Liver (tissue), 3 donors: ENCODE results near the gene PSMB11.
"Not testable (repeated sequence)": the region's sequence is repeated elsewhere in the genome, so short reads cannot be mapped to it uniquely, and the experiment has no call there.

Experiments used
- ATF3 ChIP-seq: IDR thresholded peaks from 2 replicates; pipeline ENCODE4 v1.6.1; 2016; ENCODE audit warnings: antibody characterized with exemption
- EGR1 ChIP-seq, 2 donors: IDR thresholded peaks; 2 replicates each; pipeline ENCODE4 v1.6.1; 2016 to 2018; ENCODE audit warnings: antibody characterized with exemption in 2 of 2, low read depth in 2 of 2
- GABPA ChIP-seq, 2 donors: IDR thresholded peaks in 1 of 2; conservative IDR thresholded peaks in 1 of 2; 2 replicates each; pipeline ENCODE4 v1.6.1; 2016; ENCODE audit warnings: antibody characterized with exemption in 2 of 2, mild to moderate bottlenecking in 1 of 2, moderate library complexity in 1 of 2
- JUND ChIP-seq, 2 donors: IDR thresholded peaks; 2 replicates each; pipeline ENCODE4 v1.6.1; 2016; ENCODE audit warnings: antibody characterized with exemption in 2 of 2
- RAD21 ChIP-seq, 2 donors: IDR thresholded peaks; 2 replicates each; pipeline ENCODE4 v1.6.1; 2016; ENCODE audit warnings: antibody characterized with exemption in 2 of 2, mild to moderate bottlenecking in 2 of 2
- RXRA ChIP-seq, 2 donors: IDR thresholded peaks; 2 replicates each; pipeline ENCODE4 v1.6.1; 2017 to 2018; ENCODE audit warnings: antibody characterized with exemption in 2 of 2, mild to moderate bottlenecking in 1 of 2
- SP1 ChIP-seq: IDR thresholded peaks from 2 replicates; pipeline ENCODE4 v1.6.1; 2018; ENCODE audit warnings: antibody characterized with exemption, mild to moderate bottlenecking
- TAF1 ChIP-seq: conservative IDR thresholded peaks from 2 replicates; pipeline ENCODE4 v1.6.1; 2016; ENCODE audit warnings: antibody characterized with exemption, mild to moderate bottlenecking
- YY1 ChIP-seq: IDR thresholded peaks from 2 replicates; pipeline ENCODE4 v1.6.1; 2016; ENCODE audit warnings: antibody characterized with exemption, mild to moderate bottlenecking
- TF ChIP-seq, protein P1 (sequence below): fragments of 150-350 bp; IDR thresholded peaks from 2 replicates; pipeline ENCODE4 v1.5.1; 2017; ENCODE audit warnings: improper control_type of control experiment, low read depth, low read length; ENCODE audit not compliant: missing input control
- TF ChIP-seq, protein P2 (sequence below): IDR thresholded peaks from 2 replicates; pipeline ENCODE4 v1.6.1; 2016; ENCODE audit warnings: antibody characterized with exemption
- TF ChIP-seq, protein P3 (sequence below): IDR thresholded peaks from 2 replicates; pipeline ENCODE4 v1.6.1; 2016; ENCODE audit warnings: antibody characterized with exemption
- donor health status: healthy.
- donor health status: healthy.

DNA sequence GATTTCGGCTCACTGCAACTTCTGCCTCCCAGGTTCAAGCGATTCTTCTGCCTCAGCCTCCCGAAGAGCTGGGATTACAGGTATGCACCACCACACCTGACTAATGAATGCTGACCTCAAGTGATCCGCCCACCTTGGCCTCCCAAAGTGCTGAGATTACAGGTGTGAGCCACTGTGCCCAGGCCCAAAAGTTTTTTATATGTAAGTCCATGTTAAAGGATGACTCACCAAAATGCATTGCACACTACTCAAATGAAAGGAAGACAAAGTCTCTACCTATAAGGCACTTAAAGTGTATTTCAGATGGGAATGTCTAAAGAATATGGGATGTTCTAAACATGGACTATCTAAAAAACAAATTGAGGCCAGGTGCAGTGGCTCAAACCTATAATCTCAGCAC lies 37.7 kb upstream of the PSMB11 start:
- TF ChIP-seq SP1; YY1; RXRA (IDR thresholded peaks at IDR 0.05); TAF1; RAD21 (IDR thresholded peaks at IDR 0.05); ATF3; JUND (IDR thresholded peaks at IDR 0.05); EGR1 (IDR thresholded peaks at IDR 0.05; ENCODE audit: low read depth in 2 of 2); GABPA (IDR thresholded peaks at IDR 0.05 in 1 of 2, conservative IDR thresholded peaks at IDR 0.05 in 1 of 2): not testable (repeated sequence)
- TF ChIP-seq, protein P1, sequence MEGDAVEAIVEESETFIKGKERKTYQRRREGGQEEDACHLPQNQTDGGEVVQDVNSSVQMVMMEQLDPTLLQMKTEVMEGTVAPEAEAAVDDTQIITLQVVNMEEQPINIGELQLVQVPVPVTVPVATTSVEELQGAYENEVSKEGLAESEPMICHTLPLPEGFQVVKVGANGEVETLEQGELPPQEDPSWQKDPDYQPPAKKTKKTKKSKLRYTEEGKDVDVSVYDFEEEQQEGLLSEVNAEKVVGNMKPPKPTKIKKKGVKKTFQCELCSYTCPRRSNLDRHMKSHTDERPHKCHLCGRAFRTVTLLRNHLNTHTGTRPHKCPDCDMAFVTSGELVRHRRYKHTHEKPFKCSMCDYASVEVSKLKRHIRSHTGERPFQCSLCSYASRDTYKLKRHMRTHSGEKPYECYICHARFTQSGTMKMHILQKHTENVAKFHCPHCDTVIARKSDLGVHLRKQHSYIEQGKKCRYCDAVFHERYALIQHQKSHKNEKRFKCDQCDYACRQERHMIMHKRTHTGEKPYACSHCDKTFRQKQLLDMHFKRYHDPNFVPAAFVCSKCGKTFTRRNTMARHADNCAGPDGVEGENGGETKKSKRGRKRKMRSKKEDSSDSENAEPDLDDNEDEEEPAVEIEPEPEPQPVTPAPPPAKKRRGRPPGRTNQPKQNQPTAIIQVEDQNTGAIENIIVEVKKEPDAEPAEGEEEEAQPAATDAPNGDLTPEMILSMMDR = not testable (repeated sequence)
- TF ChIP-seq, protein P2, sequence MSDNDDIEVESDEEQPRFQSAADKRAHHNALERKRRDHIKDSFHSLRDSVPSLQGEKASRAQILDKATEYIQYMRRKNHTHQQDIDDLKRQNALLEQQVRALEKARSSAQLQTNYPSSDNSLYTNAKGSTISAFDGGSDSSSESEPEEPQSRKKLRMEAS = not testable (repeated sequence)
- TF ChIP-seq, protein P3, sequence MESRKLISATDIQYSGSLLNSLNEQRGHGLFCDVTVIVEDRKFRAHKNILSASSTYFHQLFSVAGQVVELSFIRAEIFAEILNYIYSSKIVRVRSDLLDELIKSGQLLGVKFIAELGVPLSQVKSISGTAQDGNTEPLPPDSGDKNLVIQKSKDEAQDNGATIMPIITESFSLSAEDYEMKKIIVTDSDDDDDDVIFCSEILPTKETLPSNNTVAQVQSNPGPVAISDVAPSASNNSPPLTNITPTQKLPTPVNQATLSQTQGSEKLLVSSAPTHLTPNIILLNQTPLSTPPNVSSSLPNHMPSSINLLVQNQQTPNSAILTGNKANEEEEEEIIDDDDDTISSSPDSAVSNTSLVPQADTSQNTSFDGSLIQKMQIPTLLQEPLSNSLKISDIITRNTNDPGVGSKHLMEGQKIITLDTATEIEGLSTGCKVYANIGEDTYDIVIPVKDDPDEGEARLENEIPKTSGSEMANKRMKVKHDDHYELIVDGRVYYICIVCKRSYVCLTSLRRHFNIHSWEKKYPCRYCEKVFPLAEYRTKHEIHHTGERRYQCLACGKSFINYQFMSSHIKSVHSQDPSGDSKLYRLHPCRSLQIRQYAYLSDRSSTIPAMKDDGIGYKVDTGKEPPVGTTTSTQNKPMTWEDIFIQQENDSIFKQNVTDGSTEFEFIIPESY = not testable (repeated sequence)
